Gastroesophageal sphincter (tissue), 4 donors: ENCODE data around the gene GLRX2. TPM values are rescaled to one million over a fixed set of nuclear protein-coding genes. Genes with fewer than 3 reads are reported as not detected.
"Not testable (repeated sequence)": the region's sequence is repeated elsewhere in the genome, so short reads cannot be mapped to it uniquely, and the experiment has no call there.

Experiments
- ATAC-seq: fragments of 150-250 bp; one replicate; pipeline ENCODE4 v1.9.1; 2016; ENCODE audit warnings: mild to moderate bottlenecking, moderate library complexity
- H3K27ac ChIP-seq, 4 donors: fragments of 200-600 bp; sonication (generic) in 3 of 4; 1 replicate in 3 of 4; 2 replicates in 1 of 4; pipeline ENCODE4 v1.5.1; 2016 to 2019
- H3K27me3 ChIP-seq: fragments of 200-600 bp; sonication (generic); one replicate; pipeline ENCODE4 v1.5.1; 2019
- H3K36me3 ChIP-seq, 2 donors: fragments of 200-600 bp; sonication (generic); one replicate each; pipeline ENCODE4 v1.5.1; 2019; ENCODE audit warnings: control low read depth in 1 of 2
- H3K4me1 ChIP-seq, 3 donors: fragments of 200-600 bp; sonication (generic); 1 replicate in 2 of 3; 2 replicates in 1 of 3; pipeline ENCODE4 v1.5.1; 2016 to 2019; ENCODE audit warnings: control low read depth in 2 of 3
- H3K4me3 ChIP-seq, 2 donors: fragments of 200-600 bp; sonication (generic); one replicate each; pipeline ENCODE4 v1.5.1; 2019; ENCODE audit warnings: mild to moderate bottlenecking in 1 of 2, moderate library complexity in 1 of 2
- H3K9me3 ChIP-seq, 3 donors: fragments of 200-600 bp; sonication (generic); one replicate each; pipeline ENCODE4 v1.5.1; 2017 to 2019; ENCODE audit warnings: control low read depth in 2 of 3
- EP300 ChIP-seq: sonication (generic); formaldehyde crosslinking; IDR thresholded peaks from one replicate; pipeline ENCODE4 v1.6.1; 2017; ENCODE audit warnings: antibody characterized with exemption, mild to moderate bottlenecking
- POLR2A ChIP-seq, 2 donors: fragments of 450-650 bp; IDR thresholded peaks; one replicate each; pipeline ENCODE4 v1.6.1; 2017; ENCODE audit warnings: antibody characterized with exemption in 2 of 2, mild to moderate bottlenecking in 2 of 2, moderate library complexity in 1 of 2
- POLR2AphosphoS5 ChIP-seq: sonication (generic); formaldehyde crosslinking; IDR thresholded peaks from one replicate; pipeline ENCODE4 v1.6.1; 2017; ENCODE audit warnings: antibody characterized with exemption
- WGBS, 2 donors: methylation state at CpG; one replicate each; pipeline ENCODE4 v1.1.5; 2018; ENCODE audit warnings: low coverage in 1 of 2; 5-methylcytosine and 5-hydroxymethylcytosine counted together
- small RNA-seq, 4 donors: library from RNA; depleted of rRNA; stranded (forward); fragments of <200 nt; gene quantifications; one replicate each; pipeline ENCODE3, GENCODE V24; 2016
- total RNA-seq, 4 donors: library from RNA; depleted of rRNA; stranded (reverse); fragments of >200 nt; gene quantifications; one replicate each; pipeline ENCODE4 v1.1.0, GENCODE V29; 2016
- TF ChIP-seq, protein P1 (sequence below), 4 experiments: fragments of 200-600 bp in 2 of 4; fragments of 450-650 bp in 2 of 4; sonication (generic) in 1 of 4; IDR thresholded peaks; one replicate each; pipeline ENCODE4 v1.5.1; 2017 to 2019; ENCODE audit warnings: antibody characterized with exemption in 4 of 4, mild to moderate bottlenecking in 2 of 4, moderate library complexity in 2 of 4

The GLRX2 gene
- total RNA-seq, 4 donors from 2014 or later, result 7.0 to 14.4 (median 9.3) TPM

DNA sequence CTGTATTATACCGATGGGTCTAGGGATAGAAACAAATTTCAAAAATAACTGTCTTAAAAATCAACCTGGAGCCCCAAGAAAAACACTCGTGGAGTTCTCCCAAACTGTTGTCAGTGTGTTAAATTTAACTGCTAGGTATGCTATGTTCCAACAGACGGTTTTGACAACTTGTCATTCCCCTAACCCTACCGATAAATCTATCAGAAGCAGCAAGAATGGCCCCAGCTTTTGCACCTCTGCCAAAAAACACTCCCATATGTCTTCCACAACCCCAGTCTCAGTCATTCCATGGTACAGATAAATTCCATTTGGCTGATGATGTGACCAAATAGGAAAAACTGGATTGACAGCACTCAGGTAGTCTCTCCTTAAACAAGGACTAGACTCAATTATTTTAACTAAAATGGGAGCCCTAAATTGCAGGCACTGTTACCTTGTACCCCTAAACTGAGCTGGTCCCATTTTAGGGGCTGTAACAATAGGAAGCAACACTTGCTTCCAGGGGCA, 51.0 kb downstream of the GLRX2 start:
- no peak overlapping the region for H3K4me3 ChIP-seq
- H3K9me3 ChIP-seq, result no peaks in the 10 kb centered on the region
- no peak overlapping the region for H3K27ac ChIP-seq
- H3K36me3 ChIP-seq, result peaks cover 0 to 19% of the 10 kb centered on the region in 2 donors
- no peak for TF ChIP-seq POLR2AphosphoS5
- TF ChIP-seq, protein P1, sequence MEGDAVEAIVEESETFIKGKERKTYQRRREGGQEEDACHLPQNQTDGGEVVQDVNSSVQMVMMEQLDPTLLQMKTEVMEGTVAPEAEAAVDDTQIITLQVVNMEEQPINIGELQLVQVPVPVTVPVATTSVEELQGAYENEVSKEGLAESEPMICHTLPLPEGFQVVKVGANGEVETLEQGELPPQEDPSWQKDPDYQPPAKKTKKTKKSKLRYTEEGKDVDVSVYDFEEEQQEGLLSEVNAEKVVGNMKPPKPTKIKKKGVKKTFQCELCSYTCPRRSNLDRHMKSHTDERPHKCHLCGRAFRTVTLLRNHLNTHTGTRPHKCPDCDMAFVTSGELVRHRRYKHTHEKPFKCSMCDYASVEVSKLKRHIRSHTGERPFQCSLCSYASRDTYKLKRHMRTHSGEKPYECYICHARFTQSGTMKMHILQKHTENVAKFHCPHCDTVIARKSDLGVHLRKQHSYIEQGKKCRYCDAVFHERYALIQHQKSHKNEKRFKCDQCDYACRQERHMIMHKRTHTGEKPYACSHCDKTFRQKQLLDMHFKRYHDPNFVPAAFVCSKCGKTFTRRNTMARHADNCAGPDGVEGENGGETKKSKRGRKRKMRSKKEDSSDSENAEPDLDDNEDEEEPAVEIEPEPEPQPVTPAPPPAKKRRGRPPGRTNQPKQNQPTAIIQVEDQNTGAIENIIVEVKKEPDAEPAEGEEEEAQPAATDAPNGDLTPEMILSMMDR (IDR thresholded peaks at IDR 0.05), result no peak
- TF ChIP-seq EP300, result no peak
- no peak for TF ChIP-seq POLR2A (IDR thresholded peaks at IDR 0.05)
- peaks cover 0 to 34% (median 9%) of the 10 kb centered on the region in 3 donors for H3K4me1 ChIP-seq
- 83 to 89% methylated on average over 3 to 4 of the region's 4 CpGs for WGBS, 2 donors
- no peaks in the 10 kb centered on the region for H3K27me3 ChIP-seq
- ATAC-seq, result no peak

DNA sequence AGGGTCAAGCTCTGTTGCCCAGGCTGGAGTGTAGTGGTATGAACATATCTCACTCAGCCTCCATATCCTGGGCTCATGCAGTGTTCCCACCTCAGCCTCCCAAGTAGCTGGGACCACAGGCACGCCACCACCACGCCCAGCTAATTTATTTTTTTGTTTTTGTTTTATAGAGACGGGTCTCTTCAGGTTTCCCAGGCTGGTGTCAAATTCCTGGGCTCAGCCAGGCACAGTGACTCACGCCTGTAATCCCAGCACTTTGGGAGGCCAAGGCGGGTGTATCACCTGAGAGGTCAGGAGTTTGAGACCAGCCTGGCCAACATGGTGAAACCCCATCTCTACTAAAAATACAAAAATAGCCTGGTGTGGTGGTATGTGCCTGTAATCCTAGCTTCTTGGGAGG, 56.3 kb downstream of the GLRX2 start:
- not testable (repeated sequence) for H3K27me3 ChIP-seq, H3K9me3 ChIP-seq, H3K4me1 ChIP-seq, H3K4me3 ChIP-seq, H3K27ac ChIP-seq, ATAC-seq
- peaks cover 0 to 45% of the 10 kb centered on the region in 2 donors for H3K36me3 ChIP-seq
- 100% methylated on average over 2 of the region's 5 CpGs; no CpG with 5 or more reads in 1 of the 2 donors for WGBS, 2 donors

Small RNA genes lying within 50 kb of the gene (small RNA-seq; reads per million reads assigned to genes)
- 0 reads per million in 4 donors for gene MIR1278
- gene SCARNA18B, result 0 reads per million in 4 donors

Other genes starting within 250 kb of the GLRX2 start
- 10 to 100 TPM; 24.1 to 42.7 (median 32.8) TPM for gene UCHL5, start 46.1 kb downstream of the GLRX2 start, total RNA-seq
- gene RO60, start 45.8 kb downstream of the GLRX2 start, total RNA-seq, result 100 to 1,000 TPM; 137 to 185 (median 150) TPM
- gene CDC73, start 16.6 kb upstream of the GLRX2 start, total RNA-seq, result 10 to 100 TPM; 42.7 to 73.3 (median 53.7) TPM
- gene B3GALT2, start 81.2 kb upstream of the GLRX2 start, total RNA-seq, result 1 to 10 TPM; 1.2 to 5.3 (median 4.2) TPM